Activated CD8-positive, alpha-beta memory T cell treated with anti-CD3 and anti-CD28 coated beads for 1 hour (primary cell): ENCODE measurements around the gene ENO3.

Experiments
- DNase-seq, 2 donors: peaks; one replicate each; pipeline ENCODE4 v3.0.0-alpha.2; 2020; ENCODE audit warnings: low read depth in 1 of 2; ENCODE audit errors: extremely low read depth in 1 of 2

ENO3 gene

GRCh38 chr17:4936436-4936835, 14.5 kb upstream of the ENO3 start:
- DNase-seq = no peak

GRCh38 chr17:4937553-4937952, 13.4 kb upstream of the ENO3 start:
- no peak for DNase-seq

GRCh38 chr17:4938069-4938491, 12.8 kb upstream of the ENO3 start:
- no peak for DNase-seq

GRCh38 chr17:4938688-4939545, 12.0 kb upstream of the ENO3 start:
- no peak for DNase-seq

- DNase-seq = no peak
Measured at GRCh38 chr17:4939546-4939795, 11.4 kb upstream of the ENO3 start.

- DNase-seq = peak; percentile 85 to 96
Measured at GRCh38 chr17:4939796-4940554, 10.9 kb upstream of the ENO3 start, which contains the start of the genes RNF167 and SLC25A11. TSS of gene RNF167 (plus strand) at chr17:4940268. CDS start at chr17:4940910, 642 bp downstream. TSS of gene SLC25A11 (minus strand) at chr17:4940046. CDS start at chr17:4939910, 136 bp downstream.

- no peak for DNase-seq
Measured at GRCh38 chr17:4940555-4941318, 10.2 kb upstream of the ENO3 start.

- no peak for DNase-seq
Measured at GRCh38 chr17:4941319-4941610, 9.7 kb upstream of the ENO3 start.

- DNase-seq = no peak
Measured at GRCh38 chr17:4942760-4943508, 8.0 kb upstream of the ENO3 start.

- no peak for DNase-seq
Measured at GRCh38 chr17:4944163-4944553, 6.8 kb upstream of the ENO3 start.

GRCh38 chr17:4944554-4945175, 6.3 kb upstream of the ENO3 start:
- DNase-seq = no peak

- peak in 1 of 2 donors; percentile 63 for DNase-seq
Measured at GRCh38 chr17:4945176-4945943, 5.6 kb upstream of the ENO3 start.

- DNase-seq = no peak
Measured at GRCh38 chr17:4945944-4946280, 5.0 kb upstream of the ENO3 start.

GRCh38 chr17:4946312-4946976, 4.5 kb upstream of the ENO3 start:
- no peak for DNase-seq

GRCh38 chr17:4947010-4947410, 3.9 kb upstream of the ENO3 start:
- DNase-seq = no peak

- peak in 1 of 2 donors; percentile 52 for DNase-seq
Measured at GRCh38 chr17:4947411-4948165, 3.3 kb upstream of the ENO3 start.

GRCh38 chr17:4948166-4948930, 2.6 kb upstream of the ENO3 start, which contains the start of gene PFN1:
TSS of gene PFN1 (minus strand) at chr17:4948530. CDS start at chr17:4948394, 136 bp downstream.
- DNase-seq = peak; percentile 76 to 82

- peak in 1 of 2 donors; percentile 51 for DNase-seq
Measured at GRCh38 chr17:4948931-4949320, 2.0 kb upstream of the ENO3 start.
